WTC11 (cell line): ENCODE results near the gene HUS1. TPM values are rescaled to one million over a fixed set of nuclear protein-coding genes. Genes with fewer than 3 reads are reported as not detected.

Source experiments
- ATAC-seq: fragments of 200-7000 bp; cut with Tn5 transposase; 2 replicates; pipeline ENCODE4 v1.10.0; 2021; ENCODE audit warnings: mild to moderate bottlenecking, moderate library complexity
- CTCF ChIA-PET: fragments of 300-600 bp; sonication (Branson Sonifier 250); formaldehyde crosslinking; loops from one replicate; lab custom pipeline; 2021; ENCODE audit warnings: antibody characterized with exemption; lab: Charles Lee
- POLR2A ChIA-PET: fragments of 350-600 bp; sonication (Branson Sonifier 250); formaldehyde crosslinking; loops from one replicate; lab custom pipeline; 2021; ENCODE audit warnings: antibody characterized with exemption; lab: Charles Lee
- DNase-seq: peaks from one replicate; pipeline ENCODE4 v3.0.0; 2021; ENCODE audit warnings: low spot score
- H3K27ac Mint-ChIP-seq: 2 replicates; pipeline ENCODE4 v1.8.0; 2021; ENCODE audit warnings: mixed read lengths
- H3K27me3 Mint-ChIP-seq: 2 replicates; pipeline ENCODE4 v1.8.0; 2021; ENCODE audit warnings: low read depth, mild to moderate bottlenecking, moderate library complexity, mixed read lengths
- H3K36me3 Mint-ChIP-seq: 2 replicates; pipeline ENCODE4 v1.8.0; 2021; ENCODE audit warnings: mixed read lengths
- H3K4me1 Mint-ChIP-seq: 2 replicates; pipeline ENCODE4 v1.8.0; 2022; ENCODE audit warnings: mixed read lengths
- H3K4me3 Mint-ChIP-seq: 2 replicates; pipeline ENCODE4 v1.8.0; 2021; ENCODE audit warnings: mild to moderate bottlenecking, moderate library complexity, mixed read lengths
- H3K9me3 Mint-ChIP-seq: 2 replicates; pipeline ENCODE4 v1.8.0; 2021; ENCODE audit warnings: mixed read lengths
- ATF1 ChIP-seq: sonication (generic); formaldehyde crosslinking; IDR thresholded peaks from 2 replicates; pipeline ENCODE4 v1.8.1; 2023; ENCODE audit warnings: mild to moderate bottlenecking, moderate library complexity, missing genetic modification reagents
- ATF6 ChIP-seq: sonication (generic); formaldehyde crosslinking; IDR thresholded peaks from 2 replicates; pipeline ENCODE4 v1.8.1; 2023; ENCODE audit warnings: mild to moderate bottlenecking, missing genetic modification reagents
- CBFB ChIP-seq: sonication (generic); formaldehyde crosslinking; IDR thresholded peaks from 2 replicates; pipeline ENCODE4 v1.8.1; 2022; ENCODE audit warnings: mild to moderate bottlenecking, low read depth, missing genetic modification reagents
- ESRRA ChIP-seq: sonication (generic); formaldehyde crosslinking; IDR thresholded peaks from 2 replicates; pipeline ENCODE4 v1.8.1; 2022; ENCODE audit warnings: mild to moderate bottlenecking, missing genetic modification reagents, borderline replicate concordance
- FOXK1 ChIP-seq: sonication (generic); formaldehyde crosslinking; IDR thresholded peaks from 2 replicates; pipeline ENCODE4 v1.8.0; 2022; ENCODE audit warnings: mild to moderate bottlenecking, moderate library complexity, missing genetic modification reagents
- HMGA2 ChIP-seq: fragments of 250-450 bp; sonication (Bioruptor Pico); IDR thresholded peaks from 2 replicates; pipeline ENCODE4 v1.4.0; 2021; ENCODE audit warnings: mild to moderate bottlenecking, moderate library complexity
- IRF1 ChIP-seq: sonication (generic); formaldehyde crosslinking; IDR thresholded peaks from 2 replicates; pipeline ENCODE4 v1.8.0; 2023; ENCODE audit warnings: missing genetic modification reagents
- NFYB ChIP-seq: sonication (generic); formaldehyde crosslinking; conservative IDR thresholded peaks from 2 replicates; pipeline ENCODE4 v1.8.0; 2022; ENCODE audit warnings: low read depth, missing genetic modification reagents
- NR1H2 ChIP-seq: sonication (generic); formaldehyde crosslinking; IDR thresholded peaks from 2 replicates; pipeline ENCODE4 v1.9.0; 2021; ENCODE audit warnings: mild to moderate bottlenecking, moderate library complexity, missing genetic modification reagents
- OVOL2 ChIP-seq: fragments of 250-450 bp; sonication (Bioruptor Pico); IDR thresholded peaks from 2 replicates; pipeline ENCODE4 v1.9.0; 2021; ENCODE audit warnings: mild to moderate bottlenecking, borderline replicate concordance
- PRDM15 ChIP-seq: sonication (generic); formaldehyde crosslinking; IDR thresholded peaks from 2 replicates; pipeline ENCODE4 v1.8.0; 2022; ENCODE audit warnings: missing genetic modification reagents
- RELA ChIP-seq: sonication (generic); formaldehyde crosslinking; IDR thresholded peaks from 2 replicates; pipeline ENCODE4 v1.8.1; 2022; ENCODE audit warnings: missing genetic modification reagents, mild to moderate bottlenecking, borderline replicate concordance
- TEAD1 ChIP-seq: sonication (generic); formaldehyde crosslinking; IDR thresholded peaks from 2 replicates; pipeline ENCODE4 v1.8.0; 2022; ENCODE audit warnings: mild to moderate bottlenecking, missing genetic modification reagents
- ZBTB21 ChIP-seq: sonication (generic); formaldehyde crosslinking; IDR thresholded peaks from 2 replicates; pipeline ENCODE4 v1.8.1; 2023; ENCODE audit warnings: mild to moderate bottlenecking, missing genetic modification reagents, borderline replicate concordance
- ZNF317 ChIP-seq: sonication (generic); formaldehyde crosslinking; IDR thresholded peaks from 2 replicates; pipeline ENCODE4 v1.8.1; 2023; ENCODE audit warnings: low read depth, mild to moderate bottlenecking, moderate library complexity, missing genetic modification reagents, borderline replicate concordance
- total RNA-seq: library from RNA; stranded (reverse); gene quantifications from 3 replicates; pipeline ENCODE4 v1.2.3, GENCODE V29; 2021
- TF ChIP-seq, protein P1 (sequence below): fragments of 200-600 bp; IDR thresholded peaks from 2 replicates; pipeline ENCODE4 v1.8.0; 2022; ENCODE audit warnings: antibody characterized with exemption
- TF ChIP-seq, protein P2 (sequence below): sonication (generic); formaldehyde crosslinking; IDR thresholded peaks from 2 replicates; pipeline ENCODE4 v1.8.1; 2023; ENCODE audit warnings: mild to moderate bottlenecking, missing genetic modification reagents, moderate library complexity

HUS1 gene
- total RNA-seq, 1 experiment from 2014 or later, result 33.4 TPM

GRCh38 chr7:47956220-47956619 lies 23.2 kb downstream of the HUS1 start:
- TF ChIP-seq FOXK1 (CRISPR knock-in tag) (no peak), NR1H2 (CRISPR knock-in tag) (no peak), HMGA2 (CRISPR knock-in tag) (no peak), NFYB (CRISPR knock-in tag) (no peak), CBFB (no peak), PRDM15 (CRISPR knock-in tag) (no peak), OVOL2 (no peak)
- TF ChIP-seq, all 79 proteins: peak for 0
- ATAC-seq, result no peak; the same call in 1 of the 2 replicates
- Mint-ChIP-seq H3K27ac (no peak overlapping the region), H3K9me3 (peaks cover 14% of the 10 kb centered on the region), H3K36me3 (peaks cover 44% of the 10 kb centered on the region), H3K4me3 (no peak overlapping the region), H3K4me1 (peaks cover 23% of the 10 kb centered on the region), H3K27me3 (no peaks in the 10 kb centered on the region; the same call in 1 of the 2 replicates)
- POLR2A ChIA-PET, result no interaction called here
- no peak for DNase-seq
- CTCF ChIA-PET, result no interaction called here

GRCh38 chr7:47954231-47954911 lies 25.0 kb downstream of the HUS1 start:
- Mint-ChIP-seq H3K9me3 (peaks cover 7% of the 10 kb centered on the region), H3K4me3 (no peak overlapping the region), H3K27me3 (no peaks in the 10 kb centered on the region; the same call in 1 of the 2 replicates), H3K4me1 (peaks cover 36% of the 10 kb centered on the region), H3K36me3 (peaks cover 35% of the 10 kb centered on the region), H3K27ac (no peak overlapping the region)
- POLR2A ChIA-PET, result no interaction called here
- DNase-seq, result no peak
- CTCF ChIA-PET, result interaction anchor here (2.0 kb wide), 1 partner anchor 14 kb away, joined by 7 read pairs; no protein-coding TSS in a partner anchor
- no peak for TF ChIP-seq ZBTB21 (CRISPR knock-in tag)
- TF ChIP-seq ATF6 (CRISPR knock-in tag), result no peak
- TF ChIP-seq PRDM15 (CRISPR knock-in tag), result no peak
- TF ChIP-seq ZNF317 (CRISPR knock-in tag), result no peak
- no peak for TF ChIP-seq CBFB
- TF ChIP-seq, protein P1, sequence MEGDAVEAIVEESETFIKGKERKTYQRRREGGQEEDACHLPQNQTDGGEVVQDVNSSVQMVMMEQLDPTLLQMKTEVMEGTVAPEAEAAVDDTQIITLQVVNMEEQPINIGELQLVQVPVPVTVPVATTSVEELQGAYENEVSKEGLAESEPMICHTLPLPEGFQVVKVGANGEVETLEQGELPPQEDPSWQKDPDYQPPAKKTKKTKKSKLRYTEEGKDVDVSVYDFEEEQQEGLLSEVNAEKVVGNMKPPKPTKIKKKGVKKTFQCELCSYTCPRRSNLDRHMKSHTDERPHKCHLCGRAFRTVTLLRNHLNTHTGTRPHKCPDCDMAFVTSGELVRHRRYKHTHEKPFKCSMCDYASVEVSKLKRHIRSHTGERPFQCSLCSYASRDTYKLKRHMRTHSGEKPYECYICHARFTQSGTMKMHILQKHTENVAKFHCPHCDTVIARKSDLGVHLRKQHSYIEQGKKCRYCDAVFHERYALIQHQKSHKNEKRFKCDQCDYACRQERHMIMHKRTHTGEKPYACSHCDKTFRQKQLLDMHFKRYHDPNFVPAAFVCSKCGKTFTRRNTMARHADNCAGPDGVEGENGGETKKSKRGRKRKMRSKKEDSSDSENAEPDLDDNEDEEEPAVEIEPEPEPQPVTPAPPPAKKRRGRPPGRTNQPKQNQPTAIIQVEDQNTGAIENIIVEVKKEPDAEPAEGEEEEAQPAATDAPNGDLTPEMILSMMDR, result no peak
- TF ChIP-seq RELA (CRISPR knock-in tag), result no peak
- no peak for TF ChIP-seq ESRRA (CRISPR knock-in tag)
- TF ChIP-seq TEAD1 (CRISPR knock-in tag), result no peak
- TF ChIP-seq ATF1 (CRISPR knock-in tag), result no peak
- TF ChIP-seq, protein P2, sequence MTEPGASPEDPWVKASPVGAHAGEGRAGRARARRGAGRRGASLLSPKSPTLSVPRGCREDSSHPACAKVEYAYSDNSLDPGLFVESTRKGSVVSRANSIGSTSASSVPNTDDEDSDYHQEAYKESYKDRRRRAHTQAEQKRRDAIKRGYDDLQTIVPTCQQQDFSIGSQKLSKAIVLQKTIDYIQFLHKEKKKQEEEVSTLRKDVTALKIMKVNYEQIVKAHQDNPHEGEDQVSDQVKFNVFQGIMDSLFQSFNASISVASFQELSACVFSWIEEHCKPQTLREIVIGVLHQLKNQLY (CRISPR knock-in tag), result no peak
- no peak for TF ChIP-seq IRF1 (CRISPR knock-in tag)
- no peak for ATAC-seq
